ENCODE measurements around the gene JAZF1. TPM values are rescaled to one million over a fixed set of nuclear protein-coding genes. Genes with fewer than 3 reads are reported as not detected.

The JAZF1 gene
- total and polyA plus RNA-seq, 10 of the 15 experiments (the other 5 are each of a cell fraction or from before 2014, with no cell fraction given): 0.04 to 0.82 (median 0.15) TPM; not detected in 3

DNA sequence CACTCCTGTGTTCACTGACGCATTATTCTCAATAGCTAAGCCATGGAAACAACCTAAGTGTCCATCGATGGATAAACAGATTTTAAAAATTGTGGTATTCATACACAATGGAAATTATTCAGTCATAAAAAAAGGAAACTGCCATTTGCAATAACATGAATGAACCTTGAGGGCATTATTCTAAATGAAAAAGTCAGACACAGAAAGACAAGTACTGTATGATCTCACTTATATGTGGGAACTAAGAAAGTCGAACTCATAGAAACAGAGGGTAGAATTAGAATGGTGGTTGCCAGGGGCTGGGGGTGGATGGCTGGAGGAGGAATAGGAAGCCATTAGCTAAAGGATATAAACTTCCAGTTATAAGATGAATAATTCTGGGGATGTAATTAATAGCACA lies 71.8 kb downstream of the JAZF1 start:
- no peak overlapping the region for H3K4me3 ChIP-seq
- H3K27me3 ChIP-seq (replicated peaks in 1 of 2; ENCODE audit: control insufficient read depth in 2 of 2, insufficient read depth in 2 of 2, low read length in 1 of 2): no peaks in the 10 kb centered on the region
- no peaks in the 10 kb centered on the region for H3K4me1 ChIP-seq (ENCODE audit: control insufficient read depth, insufficient read depth, low read length)
- CTCF ChIA-PET: interaction anchor here (1.0 kb wide), 1 partner anchor 22 kb away, joined by 3 read pairs; no protein-coding TSS in a partner anchor
- H3K9me3 ChIP-seq (replicated peaks; ENCODE audit: control insufficient read depth, insufficient read depth, low read length): no peaks in the 10 kb centered on the region
- DNase-seq (ENCODE audit: low read depth, low spot score) (no peak), ATAC-seq (no peak), FAIRE-seq (no peak)
- H3K36me3 ChIP-seq (ENCODE audit: control insufficient read depth in 2 of 2, insufficient read depth in 2 of 2, low read length in 1 of 2): no peaks in the 10 kb centered on the region
- no peak overlapping the region for H2AFZ ChIP-seq (ENCODE audit: control insufficient read depth, low read depth, low read length)
- TF ChIP-seq, protein P1, sequence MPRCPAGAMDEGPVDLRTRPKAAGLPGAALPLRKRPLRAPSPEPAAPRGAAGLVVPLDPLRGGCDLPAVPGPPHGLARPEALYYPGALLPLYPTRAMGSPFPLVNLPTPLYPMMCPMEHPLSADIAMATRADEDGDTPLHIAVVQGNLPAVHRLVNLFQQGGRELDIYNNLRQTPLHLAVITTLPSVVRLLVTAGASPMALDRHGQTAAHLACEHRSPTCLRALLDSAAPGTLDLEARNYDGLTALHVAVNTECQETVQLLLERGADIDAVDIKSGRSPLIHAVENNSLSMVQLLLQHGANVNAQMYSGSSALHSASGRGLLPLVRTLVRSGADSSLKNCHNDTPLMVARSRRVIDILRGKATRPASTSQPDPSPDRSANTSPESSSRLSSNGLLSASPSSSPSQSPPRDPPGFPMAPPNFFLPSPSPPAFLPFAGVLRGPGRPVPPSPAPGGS (IDR thresholded peaks at IDR 0.05; ENCODE audit: borderline replicate concordance, insufficient read depth, low read depth, low read length, poor library complexity, severe bottlenecking): no peak
- no peak for TF ChIP-seq ASH2L (IDR thresholded peaks at IDR 0.05; ENCODE audit: borderline replicate concordance, low read depth)
- no peak for TF ChIP-seq HCFC1 (IDR thresholded peaks at IDR 0.05; ENCODE audit: low read length)
- no peak for TF ChIP-seq LARP7 (IDR thresholded peaks at IDR 0.05)
- TF ChIP-seq RUNX3 (IDR thresholded peaks at IDR 0.05; ENCODE audit: low read length): no peak
- TF ChIP-seq YY1 (IDR thresholded peaks at IDR 0.05; ENCODE audit: low read depth, low read length): no peak
- no peak for TF ChIP-seq TAF1 (IDR thresholded peaks at IDR 0.05; ENCODE audit: borderline replicate concordance, low read depth, low read length)
- no peak for TF ChIP-seq MYC (IDR thresholded peaks at IDR 0.05; ENCODE audit: insufficient read depth, insufficient read length, insufficient replicate concordance, low read length, severe bottlenecking)
- no peak for TF ChIP-seq CBFB (IDR thresholded peaks at IDR 0.05; ENCODE audit: low read depth)
- TF ChIP-seq CREB1 (IDR thresholded peaks at IDR 0.05; ENCODE audit: low read depth): no peak
- TF ChIP-seq, protein P2, sequence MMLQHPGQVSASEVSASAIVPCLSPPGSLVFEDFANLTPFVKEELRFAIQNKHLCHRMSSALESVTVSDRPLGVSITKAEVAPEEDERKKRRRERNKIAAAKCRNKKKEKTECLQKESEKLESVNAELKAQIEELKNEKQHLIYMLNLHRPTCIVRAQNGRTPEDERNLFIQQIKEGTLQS (IDR thresholded peaks at IDR 0.05; ENCODE audit: borderline replicate concordance, extremely low read depth, low read depth, low read length): no peak
- TF ChIP-seq, protein P3, sequence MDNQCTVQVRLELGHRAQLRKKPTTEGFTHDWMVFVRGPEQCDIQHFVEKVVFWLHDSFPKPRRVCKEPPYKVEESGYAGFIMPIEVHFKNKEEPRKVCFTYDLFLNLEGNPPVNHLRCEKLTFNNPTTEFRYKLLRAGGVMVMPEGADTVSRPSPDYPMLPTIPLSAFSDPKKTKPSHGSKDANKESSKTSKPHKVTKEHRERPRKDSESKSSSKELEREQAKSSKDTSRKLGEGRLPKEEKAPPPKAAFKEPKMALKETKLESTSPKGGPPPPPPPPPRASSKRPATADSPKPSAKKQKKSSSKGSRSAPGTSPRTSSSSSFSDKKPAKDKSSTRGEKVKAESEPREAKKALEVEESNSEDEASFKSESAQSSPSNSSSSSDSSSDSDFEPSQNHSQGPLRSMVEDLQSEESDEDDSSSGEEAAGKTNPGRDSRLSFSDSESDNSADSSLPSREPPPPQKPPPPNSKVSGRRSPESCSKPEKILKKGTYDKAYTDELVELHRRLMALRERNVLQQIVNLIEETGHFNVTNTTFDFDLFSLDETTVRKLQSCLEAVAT (IDR thresholded peaks at IDR 0.05): no peak
- TF ChIP-seq KAT2A (conservative IDR thresholded peaks at IDR 0.05; ENCODE audit: control insufficient read depth, low read depth, low read length): no peak
- TF ChIP-seq SIX5 (IDR thresholded peaks at IDR 0.05; ENCODE audit: low read depth, low read length, severe bottlenecking): no peak
- SMC1A ChIA-PET (ENCODE audit: uncharacterized antibody, unreplicated experiment): no interaction called here
- BruUV-seq (replicated peaks): no TSS peak
- WGBS (ENCODE audit: insufficient coverage, insufficient replicate concordance, low lambda C conversion rate, missing lambda C conversion rate): 19% methylated on average over 3 of the region's 3 CpGs
- H3K79me2 ChIP-seq (ENCODE audit: control insufficient read depth, insufficient read depth, low read length): no peaks in the 10 kb centered on the region
- no peak overlapping the region for H3K9ac ChIP-seq (ENCODE audit: control insufficient read depth, insufficient read depth, low read length)
- in situ Hi-C loops (cut with MboI) (no loop called here), intact Hi-C loops (cut with micrococcal nuclease; ENCODE audit: unreplicated experiment) (no loop called here)
- RAD21 ChIA-PET (ENCODE audit: unreplicated experiment): interaction anchor here (0.8 kb wide), 1 partner anchor 11 kb away, joined by 3 read pairs; no protein-coding TSS in a partner anchor
- POLR2A ChIA-PET: no interaction called here
- H4K20me1 ChIP-seq (ENCODE audit: control insufficient read depth, insufficient read depth): no peaks in the 10 kb centered on the region
- H3K27ac ChIP-seq (ENCODE audit: control insufficient read depth, insufficient read depth): no peak overlapping the region
- H3K4me2 ChIP-seq (ENCODE audit: control insufficient read depth, insufficient read depth): no peak overlapping the region
